ENCODE results near the gene TMEM242. TPM values are rescaled to one million over a fixed set of nuclear protein-coding genes. Genes with fewer than 3 reads are reported as not detected.
A peak's percentile ranks its signal among the peaks of the same experiment; 100 is the strongest.
"Not testable (repeated sequence)": the region's sequence is repeated elsewhere in the genome, so short reads cannot be mapped to it uniquely, and the experiment has no call there.

Gene TMEM242
- total RNA-seq (2014; rRNA removed; shearing (Covaris generic)), result 1.7 and 4.3 TPM in 2 replicates

DNA sequence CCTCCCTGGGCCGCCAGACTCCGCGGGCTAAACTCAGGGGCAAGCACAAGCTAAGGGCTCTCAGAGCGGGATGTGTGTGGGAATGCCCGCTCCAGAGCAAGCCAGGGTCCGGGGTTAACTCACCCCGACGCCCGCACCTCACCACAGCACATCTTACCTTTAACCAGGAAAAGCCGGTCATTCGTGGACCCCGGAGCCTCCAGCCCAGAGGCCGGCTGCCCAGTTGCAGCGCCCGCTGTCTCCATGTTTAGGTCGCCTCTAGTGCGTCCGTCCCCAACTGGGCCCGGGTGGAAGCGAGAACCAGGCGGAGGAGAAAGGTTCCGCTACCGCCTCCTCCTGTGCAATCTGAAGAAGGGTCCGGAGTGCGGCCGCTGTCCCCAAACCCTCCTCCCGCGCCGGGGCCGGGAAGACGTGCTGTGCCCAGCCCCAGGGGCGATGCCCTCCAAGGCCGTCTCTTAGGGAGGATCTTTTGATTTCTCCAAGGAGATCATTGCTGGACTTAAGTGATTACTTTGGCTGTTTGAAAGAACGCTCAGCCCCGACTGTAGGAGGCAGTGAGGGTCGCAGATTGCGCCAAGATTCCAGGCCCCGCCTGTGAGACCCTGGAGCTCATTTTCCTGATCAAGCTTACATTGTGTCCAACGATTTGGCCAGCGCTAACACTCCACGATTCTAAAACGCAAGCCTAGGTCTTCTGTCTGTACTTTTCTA is at the start of gene TMEM242:
Gene TMEM242, minus strand, starts transcription at position 265 of the 711 bp plus-strand sequence. Its CDS starts 20 bp downstream, at position 245.
- peak; percentile 95 for DNase-seq (ENCODE audit: low spot score)

GRCh38 chr6:157372501-157373280 is 49.4 kb upstream of the TMEM242 start:
- no peak for DNase-seq (ENCODE audit: low spot score)

GRCh38 chr6:157370755-157371154 is 47.4 kb upstream of the TMEM242 start:
- no peak for DNase-seq (ENCODE audit: low spot score)

GRCh38 chr6:157368359-157369049 is 45.2 kb upstream of the TMEM242 start:
- DNase-seq (ENCODE audit: low spot score), result no peak

DNA sequence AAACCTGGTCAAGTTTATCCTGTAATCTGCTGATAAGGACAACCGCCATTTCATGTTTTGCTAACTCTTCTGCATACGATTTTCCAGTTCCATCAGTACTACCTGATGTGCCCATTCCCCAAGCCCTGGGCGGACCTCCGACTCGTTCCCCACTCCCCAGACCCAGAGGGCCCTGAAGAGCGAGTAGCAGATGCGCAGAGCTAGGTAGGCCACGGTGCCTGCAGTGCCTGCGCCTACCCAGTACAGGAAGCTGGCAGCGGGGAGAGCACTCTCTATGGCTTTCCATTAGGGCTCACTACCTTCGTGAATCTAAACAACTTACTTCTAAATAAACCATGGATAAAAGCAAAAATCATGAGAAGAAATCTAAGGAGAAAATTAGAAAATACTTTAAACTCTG is 43.3 kb upstream of the TMEM242 start:
- no peak for DNase-seq (ENCODE audit: low spot score)

DNA sequence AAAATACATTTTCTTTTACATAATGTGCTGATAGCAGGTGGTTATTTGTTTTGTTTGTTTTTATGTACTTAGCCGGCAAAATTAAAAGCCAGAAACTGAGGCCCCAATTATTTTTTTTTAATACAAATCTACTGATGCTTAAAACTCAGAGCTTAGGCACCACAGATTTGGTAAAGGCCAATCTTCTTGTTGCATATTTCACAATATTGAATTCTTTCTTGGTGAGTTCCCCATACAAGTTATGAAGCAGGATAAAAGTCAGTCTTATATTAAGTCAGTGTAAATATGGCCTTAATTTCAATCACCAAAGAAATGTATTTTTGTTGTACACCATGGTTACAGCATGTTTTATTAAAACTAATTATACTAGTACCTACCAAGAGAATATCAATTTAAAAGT is 41.4 kb upstream of the TMEM242 start:
- DNase-seq (ENCODE audit: low spot score), result no peak

- DNase-seq (ENCODE audit: low spot score), result no peak
Observed at GRCh38 chr6:157361886-157362285, 38.6 kb upstream of the TMEM242 start.

DNA sequence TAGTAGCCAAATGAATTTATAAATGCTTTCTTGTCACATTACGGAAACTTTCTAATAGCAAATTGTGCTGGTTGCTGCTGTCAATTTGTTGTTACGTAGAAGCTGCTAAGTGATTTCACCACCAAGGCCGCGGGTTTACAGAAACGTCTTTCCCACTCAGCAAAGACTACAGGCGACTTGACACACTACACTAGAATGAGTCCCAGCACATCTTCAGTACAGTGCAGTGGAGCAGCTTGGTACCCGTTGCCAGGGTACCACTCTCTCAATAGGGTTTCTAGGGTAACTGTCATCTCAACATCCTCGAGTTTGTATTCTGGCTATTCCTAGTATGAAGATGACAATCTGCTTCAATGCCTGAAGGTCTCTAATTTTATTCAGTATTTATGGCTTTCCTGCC is 35.0 kb upstream of the TMEM242 start:
- DNase-seq (ENCODE audit: low spot score), result no peak

DNA sequence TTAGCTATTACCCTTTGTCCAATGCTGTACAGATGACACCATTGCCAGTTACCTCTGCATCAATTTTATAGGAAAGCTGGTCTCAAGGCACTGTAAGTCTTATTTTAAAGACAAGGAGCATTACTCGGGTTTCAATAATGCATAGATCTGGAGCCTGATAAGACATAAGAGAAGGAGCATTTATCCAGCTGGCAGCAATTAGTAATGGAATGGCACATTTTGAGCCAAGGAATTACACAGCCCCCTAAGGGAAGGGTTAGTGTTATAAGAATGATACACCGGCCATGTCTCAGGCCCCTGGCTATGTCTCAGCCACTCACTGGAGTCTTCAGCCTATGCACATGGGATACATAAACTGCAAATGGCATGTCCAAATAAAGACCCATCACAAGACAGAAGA is 23.1 kb upstream of the TMEM242 start:
- DNase-seq (ENCODE audit: low spot score), result no peak

DNA sequence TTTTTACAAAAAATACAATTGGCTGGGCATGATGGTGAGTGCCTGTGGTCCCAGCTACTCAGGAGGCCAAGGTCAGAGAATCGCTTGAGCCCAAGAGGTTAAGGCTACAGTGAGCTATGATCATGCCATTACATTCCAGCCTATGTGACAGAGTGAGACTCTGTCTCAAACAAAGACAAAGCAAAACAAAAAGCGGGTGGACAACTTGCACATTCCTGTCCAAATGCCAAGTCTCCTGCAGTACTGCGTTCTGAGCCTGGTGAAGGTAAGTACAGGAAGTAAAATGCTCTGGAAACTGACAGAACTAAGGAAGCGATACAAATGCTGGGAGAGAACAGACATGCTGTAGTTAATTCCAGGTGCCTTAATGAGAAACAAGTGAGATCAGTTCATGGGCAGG is 20.4 kb upstream of the TMEM242 start:
- no peak for DNase-seq (ENCODE audit: low spot score)

GRCh38 chr6:157339432-157339831 is 16.1 kb upstream of the TMEM242 start:
- DNase-seq (ENCODE audit: low spot score), result no peak

DNA sequence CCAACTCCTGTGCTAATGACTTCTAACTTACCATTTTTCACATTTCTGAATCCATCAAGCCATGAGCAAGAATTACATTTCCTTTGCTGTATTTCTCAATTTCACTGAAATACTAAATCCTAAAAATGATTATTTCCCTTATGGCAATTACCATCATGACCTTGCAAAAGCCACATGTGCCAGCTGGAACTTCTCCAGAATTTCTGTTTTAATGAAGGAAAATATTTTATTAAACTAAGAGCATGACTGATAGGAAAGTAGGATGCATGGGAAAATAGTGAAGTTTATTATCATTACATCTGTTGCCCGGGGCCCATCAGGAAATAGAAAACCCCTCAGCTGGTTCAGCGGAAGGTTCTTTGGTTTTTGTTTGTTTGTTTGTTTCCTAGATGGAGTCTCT is 14.4 kb upstream of the TMEM242 start:
- no peak for DNase-seq (ENCODE audit: low spot score)

DNA sequence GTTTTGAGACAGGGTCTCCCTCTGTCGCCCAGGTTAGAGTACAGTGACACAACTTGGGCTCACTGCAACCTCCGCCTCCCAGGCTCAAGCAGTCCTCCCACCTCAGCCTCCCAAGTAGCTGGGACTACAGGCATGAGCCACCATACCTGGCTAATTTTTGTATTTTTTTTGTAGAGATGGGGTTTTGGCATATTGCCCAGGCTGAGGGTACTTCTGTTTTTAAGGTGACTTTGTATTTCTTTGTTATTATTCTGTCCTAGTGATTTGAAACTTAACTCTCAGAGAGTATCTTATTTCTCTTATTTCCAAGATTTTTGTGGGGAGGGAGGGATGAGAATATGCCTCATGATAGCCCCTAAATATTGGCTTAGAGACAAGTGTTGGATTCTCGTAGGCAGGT is 14.0 kb upstream of the TMEM242 start:
- not testable (repeated sequence) for DNase-seq (ENCODE audit: low spot score)

DNA sequence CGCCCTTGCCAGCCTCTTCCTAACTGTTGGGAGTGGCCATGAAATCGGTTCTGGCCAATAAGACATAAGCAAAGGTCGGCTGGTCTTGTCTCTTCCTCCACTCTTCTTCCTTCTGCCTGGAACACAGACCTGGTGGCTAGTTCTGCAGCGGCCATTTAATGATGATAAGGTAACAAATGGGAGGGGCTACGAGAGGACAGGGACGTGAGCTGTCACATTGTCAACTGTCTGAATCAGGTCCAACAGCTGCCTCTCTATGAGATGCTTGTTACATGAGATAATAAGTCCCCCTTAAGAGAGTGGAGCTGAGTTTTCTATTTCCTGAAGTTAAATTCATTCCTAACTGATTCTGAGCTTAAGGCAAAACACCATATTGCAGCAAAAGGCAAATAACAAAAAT is 12.5 kb upstream of the TMEM242 start:
- no peak for DNase-seq (ENCODE audit: low spot score)

GRCh38 chr6:157333956-157334355 is 10.6 kb upstream of the TMEM242 start:
- no peak for DNase-seq (ENCODE audit: low spot score)

GRCh38 chr6:157333537-157333936 is 10.2 kb upstream of the TMEM242 start:
- DNase-seq (ENCODE audit: low spot score), result no peak

DNA sequence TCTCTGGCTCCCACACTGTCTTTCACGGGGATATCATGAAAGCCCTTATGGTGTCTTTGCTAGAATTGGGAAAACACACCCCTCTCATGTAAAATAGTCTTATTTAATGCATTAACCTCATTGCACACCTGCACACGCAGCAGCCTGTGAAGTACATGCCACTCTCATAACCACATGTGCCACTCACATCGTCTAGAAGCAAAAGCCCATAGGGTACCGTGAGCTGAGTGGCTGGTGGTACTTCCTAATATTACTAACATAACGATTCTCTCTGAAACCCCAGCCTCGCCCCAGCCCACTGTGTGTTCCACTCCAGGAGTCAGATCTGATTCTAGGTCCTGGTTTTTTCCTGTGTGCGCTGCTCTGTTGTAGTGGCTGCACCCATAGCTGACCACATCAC is 9.5 kb upstream of the TMEM242 start:
- DNase-seq (ENCODE audit: low spot score), result no peak

DNA sequence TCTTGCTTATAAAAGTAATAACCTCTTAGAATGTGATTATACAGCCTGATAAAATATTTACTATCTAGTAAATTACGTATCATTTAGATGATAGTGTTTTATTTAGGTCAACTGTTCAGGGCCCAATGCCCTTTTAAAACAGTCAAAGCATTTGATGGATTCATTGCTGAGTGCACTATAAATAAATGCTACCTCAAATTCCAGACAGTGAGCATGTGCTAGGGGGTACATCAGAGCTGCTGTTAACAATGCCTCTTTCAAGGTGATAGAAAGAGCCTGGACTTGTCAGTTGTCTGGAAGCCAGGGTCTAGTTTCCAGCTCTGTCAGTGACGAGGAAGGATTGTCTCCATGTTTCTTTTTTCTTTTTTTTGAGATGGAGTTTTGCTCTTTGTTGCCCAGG is 7.5 kb upstream of the TMEM242 start:
- no peak for DNase-seq (ENCODE audit: low spot score)

- DNase-seq (ENCODE audit: low spot score), result no peak
Observed at GRCh38 chr6:157329829-157330228, 6.5 kb upstream of the TMEM242 start.

DNA sequence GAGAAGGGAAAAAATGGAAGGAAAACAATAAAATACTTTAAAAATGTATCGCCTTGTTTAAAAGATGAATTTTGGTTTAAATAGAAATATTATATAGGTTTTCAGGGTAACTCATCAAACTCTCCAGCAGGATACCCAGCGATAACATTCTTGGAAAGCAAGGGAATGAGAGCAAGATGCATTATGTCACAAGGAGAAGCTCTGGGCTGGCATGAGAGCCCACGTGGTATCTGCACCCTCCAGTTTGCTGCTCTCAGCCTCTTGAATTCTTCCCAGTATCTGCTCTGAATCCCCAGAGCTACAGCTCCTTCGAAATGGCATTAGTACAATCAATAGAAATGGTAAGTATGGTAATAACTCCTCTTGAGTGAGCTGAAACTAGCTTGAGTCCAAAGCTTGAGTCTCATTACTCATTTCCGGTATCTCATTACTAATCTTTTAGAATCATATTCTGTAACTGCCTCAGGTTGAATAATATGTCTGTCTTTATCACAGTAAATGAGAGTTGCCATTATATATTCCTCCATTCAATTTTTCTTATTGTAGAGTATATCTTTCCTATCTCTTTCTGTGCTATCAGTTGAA is 4.9 kb upstream of the TMEM242 start:
- DNase-seq (ENCODE audit: low spot score), result no peak

DNA sequence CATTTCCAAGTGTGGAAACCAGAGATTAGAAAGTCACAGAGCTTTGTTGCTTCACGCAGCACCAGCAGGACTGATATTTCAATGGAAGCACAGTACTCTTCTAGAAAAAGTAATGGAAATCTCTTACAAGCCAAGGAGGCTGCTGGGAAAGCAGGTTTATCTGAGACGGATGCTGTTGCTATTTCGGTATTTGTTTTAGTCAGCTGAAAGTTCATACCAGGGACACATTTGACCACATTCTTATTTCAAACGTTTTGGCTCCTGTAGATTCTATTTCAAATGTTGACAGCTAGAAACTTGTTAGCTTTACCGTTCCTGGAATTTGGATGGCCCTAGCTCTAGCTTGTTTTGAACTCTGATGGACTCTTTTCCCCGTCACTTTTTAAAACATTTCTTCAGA is 3.7 kb upstream of the TMEM242 start:
- DNase-seq (ENCODE audit: low spot score), result no peak

Measured in HT-29 (cell line).